Adrenal gland (tissue), 5 donors: ENCODE data around the gene TNNT3.

ENCODE experiments used
- CTCF ChIP-seq, 6 experiments: fragments of 450-650 bp in 4 of 6; fragments of 200-600 bp in 2 of 6; sonication (generic) in 1 of 6; IDR thresholded peaks; 1 replicate in 5 of 6; 2 replicates in 1 of 6; pipeline versions ENCODE4 v1.5.1 to v1.8.0; 2016 to 2021; ENCODE audit warnings: antibody characterized with exemption in 6 of 6, mild to moderate bottlenecking in 2 of 6, moderate library complexity in 1 of 6
- POLR2A ChIP-seq, 2 donors: fragments of 450-650 bp; IDR thresholded peaks; one replicate each; pipeline ENCODE4 v1.6.1; 2017; ENCODE audit warnings: antibody characterized with exemption in 2 of 2, mild to moderate bottlenecking in 2 of 2, moderate library complexity in 1 of 2
- donor health status: DM: no; HTN: no; CAD: no.

- TF ChIP-seq CTCF (IDR thresholded peaks at IDR 0.05) = no peak
- TF ChIP-seq POLR2A (IDR thresholded peaks at IDR 0.05) = no peak
Observed at GRCh38 chr11:1938343-1939005, 19.0 kb downstream of the TNNT3 start.
